Measurements from ENCODE around the gene MID1IP1.

Gene MID1IP1

DNA sequence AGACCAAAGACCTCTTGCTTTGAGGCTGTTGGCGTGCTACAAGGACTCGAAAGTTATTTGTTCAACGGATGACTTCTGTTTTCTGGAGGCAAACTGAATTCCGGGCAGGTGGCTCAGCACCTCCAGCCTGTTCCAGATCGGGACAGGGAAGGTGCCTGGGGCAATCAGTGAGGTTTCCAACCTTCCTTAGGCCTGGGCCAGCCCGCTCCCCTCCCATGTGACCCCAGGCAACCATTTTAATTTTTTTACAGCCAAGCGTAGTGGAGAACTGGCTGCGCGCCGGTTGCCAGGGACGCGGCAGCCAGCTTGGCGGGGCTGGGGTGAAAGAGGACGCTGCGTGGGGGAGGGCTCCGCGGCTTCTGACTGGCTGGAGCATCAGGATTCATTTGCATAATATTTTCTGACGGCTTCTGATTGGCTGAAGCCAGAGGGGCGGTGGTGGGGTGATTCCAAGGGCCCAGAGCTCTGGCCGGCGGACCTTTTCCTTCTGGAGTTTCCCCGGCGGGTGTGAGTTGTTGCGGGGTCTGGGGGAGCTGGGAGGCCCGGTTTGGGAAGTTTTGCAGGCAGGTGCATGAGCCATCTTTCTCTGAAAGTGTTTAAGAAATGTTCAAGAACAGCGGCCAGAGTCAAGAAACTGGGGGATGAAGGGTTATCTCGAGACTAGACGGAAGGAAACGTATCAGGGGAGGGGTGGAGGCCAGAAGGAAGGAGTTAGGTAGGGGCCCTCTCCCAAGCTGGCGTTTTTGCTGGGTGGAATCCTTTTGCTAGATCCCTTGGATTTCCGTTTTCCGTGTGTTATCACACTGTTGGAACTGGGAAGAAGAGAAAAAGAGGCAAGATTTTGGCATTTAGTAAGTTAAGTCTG, at the start of gene MID1IP1:
Gene MID1IP1 (plus strand): TSS at position 479 of the 865 bp plus-strand sequence. CDS start 3,488 bp downstream, outside the sequence.
- DNase-seq = peak; percentile 90

DNA sequence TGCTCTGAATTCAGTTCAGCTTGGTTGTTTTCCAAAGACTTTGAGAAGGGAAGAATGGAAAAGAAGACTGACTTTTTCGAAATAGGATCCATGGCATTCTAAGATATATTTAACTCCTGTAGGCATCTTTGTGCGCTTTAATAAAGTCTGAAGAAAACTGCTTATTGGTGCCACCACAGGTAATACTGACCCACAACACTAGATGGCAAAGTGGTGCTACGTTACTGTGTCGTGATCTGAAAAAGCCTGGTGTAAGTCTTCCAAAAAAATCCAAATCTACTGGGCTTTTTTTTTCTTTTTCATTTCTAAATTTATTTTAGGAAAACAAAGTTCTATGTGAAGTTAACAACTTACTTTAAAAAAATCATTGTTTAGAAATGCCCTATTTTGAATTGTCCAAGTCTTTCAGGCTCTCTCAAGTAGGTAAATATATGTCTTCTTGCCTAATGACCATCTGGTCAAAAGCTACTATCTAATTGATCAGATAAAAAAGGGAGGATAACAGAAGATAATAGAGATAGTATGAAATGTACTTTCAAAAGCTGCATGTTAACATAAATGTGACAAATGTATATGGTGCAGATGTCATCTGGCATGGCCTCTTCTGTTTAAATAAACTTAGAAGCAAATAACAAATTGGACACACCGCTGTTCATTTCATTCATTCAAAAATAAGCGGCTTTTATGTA, 47.0 kb upstream of the MID1IP1 start:
- DNase-seq = peak; percentile 42

- no peak for DNase-seq
These were observed 46.2 kb upstream of the MID1IP1 start for GRCh38 chrX:38754818-38755718.

DNA sequence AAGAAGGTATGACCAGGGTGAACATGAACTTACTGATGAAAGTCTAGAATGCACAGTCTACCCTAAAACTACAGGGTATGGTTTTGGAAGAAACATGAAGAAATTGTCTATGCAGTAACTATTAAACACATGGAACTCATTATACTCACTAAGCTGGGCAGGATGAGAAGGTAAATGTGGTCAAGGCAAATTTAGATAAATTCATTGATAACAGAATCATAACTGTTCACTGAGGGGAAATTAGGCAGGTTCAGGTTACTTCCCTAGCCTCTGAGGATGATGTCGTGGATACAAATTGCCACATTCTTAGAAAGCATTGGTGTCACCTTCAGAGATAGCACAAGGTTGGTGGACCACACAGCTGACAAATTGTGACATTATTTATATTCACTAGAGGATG, 40.4 kb upstream of the MID1IP1 start:
- DNase-seq = no peak

DNA sequence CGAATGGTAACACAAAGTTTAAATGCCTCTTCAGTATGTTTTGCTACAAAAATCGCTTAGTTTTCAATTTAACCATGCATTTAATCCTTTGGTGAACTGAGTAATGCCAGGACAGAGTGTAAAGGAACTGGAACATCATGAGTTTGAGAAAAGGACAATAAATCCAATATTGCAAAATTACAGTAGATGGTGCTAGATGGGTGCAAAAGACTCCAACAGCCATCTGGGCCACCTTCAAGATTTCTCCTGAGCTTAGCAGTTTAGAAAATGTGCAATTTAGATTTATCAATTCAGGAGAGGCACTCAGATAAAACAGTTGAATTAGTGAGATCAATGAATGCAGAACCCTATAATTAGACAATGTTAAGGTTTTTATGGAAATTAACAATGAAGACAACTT, 33.2 kb upstream of the MID1IP1 start:
- peak; percentile 49 for DNase-seq

DNA sequence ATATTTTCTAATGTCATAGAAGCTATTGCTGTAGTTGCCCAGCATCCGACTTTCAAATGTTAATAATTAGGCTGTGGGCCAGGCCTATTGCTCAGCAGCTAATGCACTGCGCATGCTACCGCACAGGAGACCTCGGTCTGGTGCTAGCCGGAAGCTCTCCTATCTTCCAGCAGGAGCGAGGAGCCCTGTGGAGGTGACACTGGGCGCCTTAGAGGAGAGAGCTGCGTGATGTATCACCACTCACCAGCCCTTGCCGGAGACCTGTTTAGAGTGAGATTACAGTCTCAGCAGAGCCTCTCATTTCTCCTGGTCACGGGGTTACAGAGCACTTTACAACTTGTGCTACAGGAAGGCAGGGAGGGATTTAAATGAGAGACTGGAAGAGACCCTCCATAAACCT, 31.1 kb upstream of the MID1IP1 start:
- DNase-seq = no peak

DNA sequence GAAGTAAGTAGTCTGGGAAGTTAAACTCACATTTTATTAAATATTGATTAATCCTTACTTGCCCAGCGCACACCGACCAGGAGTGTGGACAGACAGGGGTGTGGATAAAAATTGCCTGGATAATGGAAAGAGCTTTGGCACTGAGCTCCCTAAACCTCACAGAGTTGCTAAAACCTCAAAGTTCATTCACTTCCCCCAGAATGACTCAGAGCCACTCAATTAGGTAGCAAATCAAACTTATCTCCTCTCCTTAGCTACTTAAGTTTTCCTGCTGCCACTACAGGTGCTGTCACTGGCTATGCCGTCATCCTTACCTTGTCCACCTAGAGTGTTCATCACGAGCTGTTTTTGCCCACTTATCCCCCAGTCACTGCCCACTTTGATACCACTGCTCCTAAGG, 27.0 kb upstream of the MID1IP1 start:
- DNase-seq = no peak

DNA sequence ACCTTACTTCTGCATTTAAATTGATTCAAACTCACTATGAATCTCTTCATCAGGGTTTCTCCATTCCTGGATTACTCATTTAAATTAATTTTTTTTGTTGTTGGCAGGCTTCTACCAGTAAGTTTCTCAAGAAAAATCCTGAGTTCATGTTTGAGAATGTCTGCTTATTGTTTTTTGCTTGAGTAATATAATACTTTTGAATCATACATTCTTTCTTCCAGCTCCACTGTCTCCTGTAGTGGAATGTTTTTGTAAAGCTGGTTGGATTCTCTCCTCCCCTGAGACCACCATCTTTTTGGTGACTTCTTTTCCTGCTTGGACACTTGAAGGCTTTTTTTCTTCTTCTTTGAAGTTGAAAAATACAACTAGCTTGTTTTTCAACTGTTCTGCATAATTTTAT, 4.3 kb upstream of the MID1IP1 start:
- no peak for DNase-seq

- DNase-seq = no peak
These were observed 2.3 kb upstream of the MID1IP1 start for GRCh38 chrX:38798956-38799355.

DNA sequence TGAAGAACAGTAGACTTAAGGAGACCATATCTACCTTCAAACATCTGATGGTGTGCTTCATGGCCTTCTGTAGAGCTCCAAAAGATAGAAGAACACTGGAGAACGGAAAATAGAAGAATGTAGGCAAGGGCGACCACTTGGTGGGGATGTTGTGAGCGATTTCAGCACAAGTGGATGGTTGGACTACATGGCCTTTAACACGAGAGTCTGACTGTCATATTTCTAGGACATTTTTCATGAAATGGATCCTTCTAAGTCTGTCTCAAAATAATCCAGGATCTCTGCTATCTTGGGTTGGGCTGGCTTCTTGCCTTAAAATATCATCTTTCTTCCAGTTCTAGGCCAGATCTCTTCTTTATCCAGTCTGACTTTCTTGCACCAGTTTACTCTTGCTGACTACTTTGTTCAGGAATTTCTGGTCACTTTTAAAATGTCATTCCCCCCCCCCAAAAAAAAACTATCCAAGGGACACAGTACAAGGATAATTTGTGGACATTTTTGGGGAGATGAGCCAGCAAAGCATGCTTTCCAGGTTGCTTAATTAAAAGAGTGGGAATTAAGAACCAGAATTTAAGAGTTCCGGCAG, 1.2 kb upstream of the MID1IP1 start:
- DNase-seq = no peak

GRCh38 chrX:38803243-38803587, 2.0 kb downstream of the MID1IP1 start:
- DNase-seq = peak; percentile 40

DNA sequence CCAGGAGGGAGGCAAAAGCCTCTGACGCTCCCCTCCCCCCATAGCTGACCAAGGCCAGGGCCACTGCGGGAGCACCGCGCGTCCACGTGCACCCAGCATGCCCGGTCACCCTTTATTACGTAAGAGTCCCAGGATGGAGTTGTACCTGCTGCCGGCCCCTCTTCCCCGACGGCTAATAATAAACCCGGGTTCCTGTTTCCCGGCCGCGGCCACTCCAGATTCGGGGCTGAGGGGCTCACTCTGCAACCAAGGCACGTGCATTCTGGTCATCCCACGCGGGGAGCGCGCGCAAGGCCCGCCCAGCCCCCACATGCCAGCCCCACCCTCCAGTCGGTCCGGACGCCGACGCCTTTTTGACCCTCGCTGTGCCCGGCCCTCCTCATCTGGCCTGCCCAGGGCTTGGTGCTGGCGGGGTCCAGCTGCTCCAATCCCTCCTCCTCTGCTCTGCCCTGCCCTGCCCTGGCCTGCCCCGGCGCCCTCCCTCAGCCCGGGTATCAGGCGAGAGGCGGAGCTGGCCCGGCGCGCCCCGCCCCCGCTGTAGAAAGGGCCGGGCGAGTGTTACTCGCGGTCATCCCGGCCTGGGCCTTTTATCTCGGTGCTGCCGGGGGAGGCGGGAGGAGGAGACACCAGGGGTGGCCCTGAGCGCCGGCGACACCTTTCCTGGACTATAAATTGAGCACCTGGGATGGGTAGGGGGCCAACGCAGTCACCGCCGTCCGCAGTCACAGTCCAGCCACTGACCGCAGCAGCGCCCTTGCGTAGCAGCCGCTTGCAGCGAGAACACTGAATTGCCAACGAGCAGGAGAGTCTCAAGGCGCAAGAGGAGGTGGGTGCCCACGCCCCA, 2.6 kb downstream of the MID1IP1 start:
- peak; percentile 80 for DNase-seq

DNA sequence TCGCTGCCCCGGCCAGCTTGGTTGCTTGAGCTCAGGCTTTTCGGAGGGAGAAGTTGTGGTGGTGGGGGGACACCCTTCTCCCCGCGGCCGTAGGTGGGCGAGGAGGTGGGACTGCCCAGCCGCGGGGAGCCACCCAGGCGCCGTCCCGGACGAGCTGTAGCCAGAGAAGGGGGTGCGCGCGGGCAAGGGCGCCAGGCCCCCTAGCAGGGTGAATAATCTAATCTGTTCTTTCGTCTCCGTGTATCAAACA, 3.1 kb downstream of the MID1IP1 start:
- no peak for DNase-seq

- DNase-seq = peak; percentile 31
These were observed 3.6 kb downstream of the MID1IP1 start for GRCh38 chrX:38804682-38805431.

DNA sequence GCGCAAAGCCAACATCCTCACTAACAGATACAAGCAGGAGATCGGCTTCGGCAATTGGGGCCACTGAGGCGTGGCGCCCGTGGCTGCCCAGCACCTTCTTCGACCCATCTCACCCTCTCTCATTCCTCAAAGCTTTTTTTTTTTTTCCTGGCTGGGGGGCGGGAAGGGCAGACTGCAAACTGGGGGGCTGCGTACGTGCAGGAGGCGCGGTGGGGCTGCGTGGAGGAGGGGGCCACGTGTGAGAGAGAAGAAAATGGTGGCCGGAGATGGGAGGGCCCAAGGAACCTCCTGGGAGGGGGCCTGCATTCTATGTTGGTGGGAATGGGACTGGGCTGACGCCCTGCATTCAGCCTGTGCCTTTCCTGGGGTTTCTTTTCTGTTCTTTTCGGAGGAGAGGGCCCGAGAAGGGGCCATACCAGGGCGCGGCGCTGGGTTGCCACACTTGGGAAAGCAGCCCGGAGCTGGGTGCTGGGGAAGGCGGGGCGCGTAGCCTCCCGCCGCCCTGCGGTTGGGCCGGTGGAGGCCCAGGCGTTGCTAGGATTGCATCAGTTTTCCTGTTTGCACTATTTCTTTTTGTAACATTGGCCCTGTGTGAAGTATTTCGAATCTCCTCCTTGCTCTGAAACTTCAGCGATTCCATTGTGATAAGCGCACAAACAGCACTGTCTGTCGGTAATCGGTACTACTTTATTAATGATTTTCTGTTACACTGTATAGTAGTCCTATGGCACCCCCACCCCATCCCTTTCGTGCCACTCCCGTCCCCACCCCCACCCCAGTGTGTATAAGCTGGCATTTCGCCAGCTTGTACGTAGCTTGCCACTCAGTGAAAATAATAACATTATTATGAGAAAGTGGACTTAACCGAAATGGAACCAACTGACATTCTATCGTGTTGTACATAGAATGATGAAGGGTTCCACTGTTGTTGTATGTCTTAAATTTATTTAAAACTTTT, 4.5 kb downstream of the MID1IP1 start:
- DNase-seq = peak; percentile 49

DNA sequence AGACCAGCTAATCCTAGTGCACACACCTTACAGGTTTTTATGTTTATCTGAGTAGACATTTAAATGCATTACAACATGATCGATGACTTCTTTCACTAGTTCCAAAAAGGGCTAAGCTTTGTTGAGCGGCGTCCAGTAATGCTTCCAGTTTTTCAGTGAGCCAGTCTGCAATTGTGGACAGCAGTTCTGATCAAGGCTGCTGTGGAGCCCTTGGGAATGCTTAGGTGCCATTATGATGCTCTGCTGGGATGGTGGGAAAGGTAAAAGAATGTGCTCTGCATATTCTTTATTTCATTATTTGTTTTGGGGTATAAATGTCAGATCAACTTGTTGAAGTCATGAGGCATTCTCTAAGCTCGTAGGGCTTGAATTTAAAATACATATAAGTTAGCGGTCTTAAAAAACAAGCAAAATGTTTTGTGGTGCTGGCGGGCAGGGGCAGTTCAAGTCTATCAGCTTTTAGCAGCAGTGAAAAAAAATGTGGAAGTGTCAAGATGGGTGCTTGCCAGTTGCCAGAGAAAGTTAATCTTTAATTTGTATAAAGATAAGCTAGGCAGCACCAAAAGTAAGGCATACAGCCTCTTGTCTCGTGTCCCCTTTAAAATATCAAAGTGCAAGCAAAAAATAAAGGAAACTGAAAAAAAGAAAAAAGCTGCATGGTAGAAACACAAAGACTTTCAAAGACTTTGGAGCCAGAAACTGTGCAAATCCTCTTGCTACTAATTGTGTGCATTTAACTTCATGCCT, 5.8 kb downstream of the MID1IP1 start:
- no peak for DNase-seq

DNA sequence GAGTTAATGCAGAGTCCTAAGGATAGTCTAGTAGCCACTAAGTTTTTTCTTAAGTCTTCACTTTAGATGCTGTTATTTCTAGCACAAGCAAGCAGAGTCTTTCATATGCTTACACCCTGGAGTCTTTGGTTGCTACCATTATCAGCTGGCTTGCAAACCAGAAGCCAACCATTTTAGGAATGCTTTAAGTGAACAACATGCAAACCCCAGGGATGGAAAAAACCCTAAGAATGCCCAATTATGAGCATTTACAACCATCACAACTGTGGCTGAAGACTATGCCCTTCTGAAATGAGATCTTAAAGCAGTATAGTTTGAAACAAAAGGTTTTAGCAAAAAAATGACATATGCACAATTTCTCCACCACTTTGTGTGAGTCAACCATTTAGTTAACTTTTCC, 6.6 kb downstream of the MID1IP1 start:
- no peak for DNase-seq

GRCh38 chrX:38811515-38812243, 10.4 kb downstream of the MID1IP1 start:
- DNase-seq = no peak

DNA sequence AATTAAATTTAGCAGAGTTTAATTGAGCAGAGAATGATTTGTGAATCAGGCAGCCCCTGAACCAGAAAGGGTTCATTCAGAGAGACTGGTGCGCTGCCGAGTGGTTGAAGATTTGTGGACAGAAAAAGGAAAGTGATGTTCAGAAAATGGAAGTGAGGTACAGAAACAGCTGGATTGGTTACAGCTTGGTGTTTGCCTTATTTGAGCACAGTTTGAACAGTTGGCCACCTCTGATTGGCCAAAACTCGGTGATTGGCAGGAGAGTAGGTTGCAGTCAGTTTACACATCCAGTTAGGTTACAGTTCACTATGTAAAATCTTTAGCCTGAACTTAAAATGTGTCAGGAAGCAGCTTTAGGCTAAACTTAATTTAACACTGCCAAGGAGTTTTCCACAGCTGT, 14.9 kb downstream of the MID1IP1 start:
- no peak for DNase-seq
